ENCODE measurements around the gene CDKAL1.

The CDKAL1 gene

GRCh38 chr6:21103626-21104224 lies 569.5 kb downstream of the CDKAL1 start:
- DNase-seq (ENCODE audit: extremely low spot score) = no peak
- ChIA-PET POLR2A (no interaction called here), CTCF (no interaction called here)
- TF ChIP-seq ELF4 (IDR thresholded peaks at IDR 0.05) (no peak), PKNOX1 (IDR thresholded peaks at IDR 0.05) (no peak), ZNF384 (IDR thresholded peaks at IDR 0.05) (no peak), NFRKB (IDR thresholded peaks at IDR 0.05) (no peak), L3MBTL2 (conservative IDR thresholded peaks at IDR 0.05) (no peak), FOXM1 (IDR thresholded peaks at IDR 0.05; ENCODE audit: borderline replicate concordance) (no peak), SUZ12 (IDR thresholded peaks at IDR 0.05) (no peak), ARNT (IDR thresholded peaks at IDR 0.05) (no peak), FOXA1 (IDR thresholded peaks at IDR 0.05) (no peak), FOXK2 (IDR thresholded peaks at IDR 0.05) (no peak), TARDBP (IDR thresholded peaks at IDR 0.05) (no peak), CTBP1 (IDR thresholded peaks at IDR 0.05; ENCODE audit: borderline replicate concordance) (no peak), HDGF (IDR thresholded peaks at IDR 0.05; ENCODE audit: borderline replicate concordance) (no peak), BHLHE40 (IDR thresholded peaks at IDR 0.05; ENCODE audit: borderline replicate concordance) (no peak), SP1 (IDR thresholded peaks at IDR 0.05) (no peak)

- TF ChIP-seq FOXA1 (IDR thresholded peaks at IDR 0.05) (no peak), SUZ12 (IDR thresholded peaks at IDR 0.05) (no peak), ZNF384 (IDR thresholded peaks at IDR 0.05) (0 out of 2 replicates have a peak, but pooled peaks have one; percentile 14), LEF1 (IDR thresholded peaks at IDR 0.05; ENCODE audit: borderline replicate concordance) (no peak), FOXM1 (IDR thresholded peaks at IDR 0.05; ENCODE audit: borderline replicate concordance) (no peak), CTBP1 (IDR thresholded peaks at IDR 0.05; ENCODE audit: borderline replicate concordance) (no peak), L3MBTL2 (conservative IDR thresholded peaks at IDR 0.05) (no peak)
- CTCF ChIA-PET = no interaction called here
Measured at GRCh38 chr6:21104288-21104687, 570.0 kb downstream of the CDKAL1 start.

GRCh38 chr6:21107796-21108195 lies 573.5 kb downstream of the CDKAL1 start:
- TF ChIP-seq FOXM1 (IDR thresholded peaks at IDR 0.05; ENCODE audit: borderline replicate concordance) (no peak), ARNT (IDR thresholded peaks at IDR 0.05) (no peak), SUZ12 (IDR thresholded peaks at IDR 0.05) (no peak), LEF1 (IDR thresholded peaks at IDR 0.05; ENCODE audit: borderline replicate concordance) (no peak), ELF4 (IDR thresholded peaks at IDR 0.05) (no peak), TARDBP (IDR thresholded peaks at IDR 0.05) (no peak), BHLHE40 (IDR thresholded peaks at IDR 0.05; ENCODE audit: borderline replicate concordance) (no peak), SP1 (IDR thresholded peaks at IDR 0.05) (no peak), PKNOX1 (IDR thresholded peaks at IDR 0.05) (no peak), FOXK2 (IDR thresholded peaks at IDR 0.05) (no peak), HDGF (IDR thresholded peaks at IDR 0.05; ENCODE audit: borderline replicate concordance) (no peak), FOXA1 (IDR thresholded peaks at IDR 0.05) (no peak)
- no peak for DNase-seq (ENCODE audit: extremely low spot score)
- ChIA-PET CTCF (no interaction called here), POLR2A (no interaction called here)

More at GRCh38 chr6:21104288-21104687, 570.0 kb downstream of the CDKAL1 start:
- POLR2A ChIA-PET = no interaction called here
- no peak for DNase-seq (ENCODE audit: extremely low spot score)

- DNase-seq (ENCODE audit: extremely low spot score) = no peak
- ChIA-PET POLR2A (no interaction called here), CTCF (no interaction called here)
- TF ChIP-seq PKNOX1 (IDR thresholded peaks at IDR 0.05) (no peak), SP1 (IDR thresholded peaks at IDR 0.05) (no peak), NFRKB (IDR thresholded peaks at IDR 0.05) (no peak), FOXM1 (IDR thresholded peaks at IDR 0.05; ENCODE audit: borderline replicate concordance) (no peak), ZNF384 (IDR thresholded peaks at IDR 0.05) (no peak), HDGF (IDR thresholded peaks at IDR 0.05; ENCODE audit: borderline replicate concordance) (no peak), CTBP1 (IDR thresholded peaks at IDR 0.05; ENCODE audit: borderline replicate concordance) (no peak), L3MBTL2 (conservative IDR thresholded peaks at IDR 0.05) (no peak), TARDBP (IDR thresholded peaks at IDR 0.05) (no peak), FOXK2 (IDR thresholded peaks at IDR 0.05) (no peak), FOXA1 (IDR thresholded peaks at IDR 0.05) (no peak), SUZ12 (IDR thresholded peaks at IDR 0.05) (no peak)
Measured at GRCh38 chr6:21109391-21110178, 575.3 kb downstream of the CDKAL1 start.

- no peak for DNase-seq (ENCODE audit: extremely low spot score)
- TF ChIP-seq SUZ12 (IDR thresholded peaks at IDR 0.05) (no peak), ARNT (IDR thresholded peaks at IDR 0.05) (no peak), LEF1 (IDR thresholded peaks at IDR 0.05; ENCODE audit: borderline replicate concordance) (no peak), FOXA1 (IDR thresholded peaks at IDR 0.05) (no peak), FOXM1 (IDR thresholded peaks at IDR 0.05; ENCODE audit: borderline replicate concordance) (no peak), ZNF384 (IDR thresholded peaks at IDR 0.05) (no peak), BHLHE40 (IDR thresholded peaks at IDR 0.05; ENCODE audit: borderline replicate concordance) (no peak), SP1 (IDR thresholded peaks at IDR 0.05) (no peak), HDGF (IDR thresholded peaks at IDR 0.05; ENCODE audit: borderline replicate concordance) (no peak), FOXK2 (IDR thresholded peaks at IDR 0.05) (no peak), ELF4 (IDR thresholded peaks at IDR 0.05) (no peak), TARDBP (IDR thresholded peaks at IDR 0.05) (no peak), PKNOX1 (IDR thresholded peaks at IDR 0.05) (no peak), NFRKB (IDR thresholded peaks at IDR 0.05) (no peak), CTBP1 (IDR thresholded peaks at IDR 0.05; ENCODE audit: borderline replicate concordance) (no peak), L3MBTL2 (conservative IDR thresholded peaks at IDR 0.05) (no peak)
- CTCF ChIA-PET = no interaction called here
- POLR2A ChIA-PET = no interaction called here
Measured at GRCh38 chr6:21110684-21111083, 576.4 kb downstream of the CDKAL1 start.
